ENCODE measurements around the gene FMNL2.
A peak's percentile ranks its signal among the peaks of the same experiment; 100 is the strongest.

Gene FMNL2

DNA sequence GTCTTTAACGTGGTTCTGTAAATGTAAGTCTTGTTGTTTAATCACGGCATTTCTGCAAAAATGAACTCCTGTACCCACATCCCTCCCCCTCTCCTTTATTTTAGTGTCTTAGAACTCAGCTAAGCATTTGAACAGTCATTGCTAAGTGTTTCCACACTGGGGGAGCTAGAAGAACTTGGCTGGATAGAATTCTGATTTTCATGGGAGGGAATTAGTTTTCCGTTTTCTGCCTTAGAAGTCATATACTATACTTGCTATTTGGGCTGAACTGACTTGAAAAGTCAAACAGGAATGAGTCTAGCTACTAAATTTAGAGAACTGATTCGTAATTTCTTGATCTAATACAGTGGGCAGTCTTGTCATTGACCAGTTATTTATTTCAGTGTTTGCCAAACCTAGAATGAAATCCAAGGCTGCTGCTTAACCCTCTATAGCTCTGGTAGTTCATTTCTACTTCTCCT, 61.1 kb downstream of the FMNL2 start:
- Mint-ChIP-seq H3K36me3 (ENCODE audit: low read depth) (no peaks in the 10 kb centered on the region), H3K27ac (no peak overlapping the region), H3K9me3 (no peaks in the 10 kb centered on the region), H3K27me3 (peaks cover 8% of the 10 kb centered on the region), H3K4me1 (no peaks in the 10 kb centered on the region), H3K4me3 (no peak overlapping the region)
- ATAC-seq (no peak), DNase-seq (no peak)

DNA sequence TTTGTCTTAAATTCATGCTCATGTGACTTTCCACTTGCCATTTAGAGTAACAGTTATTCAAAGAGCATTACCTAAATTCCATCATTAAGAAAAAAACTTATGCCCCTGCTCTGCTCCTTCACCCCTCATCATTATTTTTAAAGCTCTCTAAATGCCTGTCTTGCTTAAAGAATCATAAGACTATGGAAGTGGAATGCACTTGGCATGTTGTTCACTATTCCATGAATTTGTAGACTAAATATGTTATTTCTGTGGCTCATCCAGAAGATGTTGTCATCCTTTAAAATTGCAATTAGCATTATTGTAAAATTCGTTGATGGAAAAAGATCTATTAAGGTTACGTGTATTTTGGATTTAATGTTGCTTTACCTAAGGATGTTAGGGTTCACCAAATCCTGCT, 61.8 kb downstream of the FMNL2 start:
- DNase-seq (no peak), ATAC-seq (no peak)
- Mint-ChIP-seq H3K27ac (no peak overlapping the region), H3K9me3 (no peaks in the 10 kb centered on the region), H3K4me1 (no peaks in the 10 kb centered on the region), H3K4me3 (no peak overlapping the region), H3K36me3 (ENCODE audit: low read depth) (no peaks in the 10 kb centered on the region), H3K27me3 (peaks cover 8% of the 10 kb centered on the region)

DNA sequence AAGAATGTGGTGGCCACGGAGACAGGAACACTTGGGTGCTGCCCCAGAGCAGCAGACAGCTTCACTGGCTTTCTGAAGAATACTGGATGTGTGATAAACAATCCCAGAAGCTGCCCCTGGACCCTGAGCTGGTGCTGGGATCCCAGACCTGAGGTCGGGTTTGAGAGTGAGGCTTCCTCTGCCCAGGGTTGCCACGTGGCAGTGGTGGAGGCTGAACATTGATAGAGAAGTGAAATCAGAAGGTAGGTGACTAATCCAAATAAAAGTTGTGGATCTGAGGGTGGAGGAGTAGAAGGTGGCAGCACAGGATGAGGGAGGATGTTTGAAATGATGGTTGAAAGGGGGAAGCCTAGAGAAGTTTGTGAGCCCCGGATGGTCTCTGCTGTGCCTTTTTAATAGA, 64.0 kb downstream of the FMNL2 start:
- peaks cover 9% of the 10 kb centered on the region for H3K4me1 Mint-ChIP-seq
- H3K36me3 Mint-ChIP-seq (ENCODE audit: low read depth) = no peaks in the 10 kb centered on the region
- ATAC-seq (no peak), DNase-seq (no peak)
- no peaks in the 10 kb centered on the region for H3K9me3 Mint-ChIP-seq
- peaks cover 11% of the 10 kb centered on the region for H3K27me3 Mint-ChIP-seq
- H3K27ac Mint-ChIP-seq = no peak overlapping the region
- no peak overlapping the region for H3K4me3 Mint-ChIP-seq

DNA sequence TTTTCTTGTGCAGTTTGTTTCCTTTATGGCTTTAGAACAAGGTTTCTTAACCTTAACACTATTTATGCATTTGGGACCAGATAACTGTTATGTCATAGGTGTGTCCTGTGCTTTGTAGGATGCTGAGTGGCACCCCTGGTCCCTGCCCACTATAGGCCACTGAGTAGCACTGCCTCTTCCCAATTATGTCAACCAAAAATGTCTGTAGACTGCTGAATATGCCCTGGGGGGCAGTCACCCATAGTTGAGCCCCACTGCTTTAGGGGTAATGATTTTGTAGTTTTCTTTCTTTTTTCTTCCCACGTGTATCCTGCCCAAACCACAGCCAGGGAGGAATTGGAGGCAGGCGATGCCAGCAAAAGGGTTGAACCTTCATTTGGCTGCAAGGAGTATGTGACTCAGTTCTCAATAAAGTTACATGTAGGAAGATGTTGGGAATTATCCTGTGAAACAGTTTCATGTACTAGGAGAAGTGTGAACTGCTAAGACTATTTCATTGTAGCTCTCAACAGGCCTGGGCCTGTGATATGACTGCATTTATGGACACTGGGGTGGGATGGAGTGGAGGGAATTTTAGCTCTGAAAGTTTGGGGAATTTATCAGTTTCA, 65.7 kb downstream of the FMNL2 start:
- Mint-ChIP-seq H3K27ac (no peak overlapping the region), H3K9me3 (no peaks in the 10 kb centered on the region), H3K36me3 (ENCODE audit: low read depth) (no peaks in the 10 kb centered on the region), H3K27me3 (peaks cover 11% of the 10 kb centered on the region), H3K4me1 (peaks cover 9% of the 10 kb centered on the region), H3K4me3 (no peak overlapping the region)
- no peak for DNase-seq
- no peak for ATAC-seq

DNA sequence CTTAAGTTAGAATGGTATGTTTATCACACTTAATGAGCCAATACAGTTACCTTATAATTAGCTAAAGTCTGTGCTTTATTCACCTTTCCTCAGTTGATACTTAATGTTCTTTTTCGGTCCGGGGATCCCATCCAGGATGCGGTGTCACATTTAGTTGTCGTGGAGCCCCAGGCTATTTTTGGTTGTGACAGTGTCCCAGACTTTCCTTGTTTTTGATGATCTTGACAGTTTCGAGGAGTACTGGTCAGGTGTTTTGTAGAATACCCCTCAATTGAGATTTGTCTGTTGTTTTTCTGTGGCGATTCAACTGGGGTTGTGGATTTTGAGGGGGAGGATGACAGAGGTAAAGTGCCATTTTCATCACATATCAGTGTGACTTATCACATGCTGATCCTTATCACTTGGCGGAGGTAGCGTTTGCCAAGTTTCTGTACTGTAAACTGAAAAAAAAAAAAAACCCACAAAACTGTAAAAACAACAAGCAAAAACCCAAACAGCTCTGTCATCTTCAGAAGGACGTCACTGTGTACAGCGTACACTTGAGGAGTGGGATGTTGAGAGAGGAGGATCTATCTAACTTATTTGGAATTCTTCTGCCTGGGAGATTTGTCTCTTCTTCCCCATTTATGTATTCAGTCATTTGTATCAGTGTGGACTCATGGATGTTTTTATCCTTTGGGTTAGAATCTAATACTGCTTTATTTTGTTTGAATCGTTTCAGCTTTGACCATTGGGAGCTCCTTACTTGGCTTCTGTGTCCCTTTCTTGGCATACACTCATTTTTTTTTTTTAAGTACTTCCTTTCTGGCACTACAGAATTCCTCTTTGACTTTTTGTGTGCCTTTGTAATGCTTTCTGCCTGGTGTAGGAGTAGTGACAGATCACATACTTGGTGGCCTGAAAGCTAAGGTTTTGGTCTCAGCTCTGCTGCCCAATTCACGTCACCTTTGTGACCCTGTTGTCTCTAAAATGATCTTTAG, 68.1 kb downstream of the FMNL2 start:
- no peaks in the 10 kb centered on the region for H3K36me3 Mint-ChIP-seq (ENCODE audit: low read depth)
- H3K4me3 Mint-ChIP-seq = no peak overlapping the region
- H3K9me3 Mint-ChIP-seq = no peaks in the 10 kb centered on the region
- DNase-seq (no peak), ATAC-seq (no peak)
- H3K27ac Mint-ChIP-seq = no peak overlapping the region
- H3K4me1 Mint-ChIP-seq = peaks cover 28% of the 10 kb centered on the region
- H3K27me3 Mint-ChIP-seq = peaks cover 14% of the 10 kb centered on the region

DNA sequence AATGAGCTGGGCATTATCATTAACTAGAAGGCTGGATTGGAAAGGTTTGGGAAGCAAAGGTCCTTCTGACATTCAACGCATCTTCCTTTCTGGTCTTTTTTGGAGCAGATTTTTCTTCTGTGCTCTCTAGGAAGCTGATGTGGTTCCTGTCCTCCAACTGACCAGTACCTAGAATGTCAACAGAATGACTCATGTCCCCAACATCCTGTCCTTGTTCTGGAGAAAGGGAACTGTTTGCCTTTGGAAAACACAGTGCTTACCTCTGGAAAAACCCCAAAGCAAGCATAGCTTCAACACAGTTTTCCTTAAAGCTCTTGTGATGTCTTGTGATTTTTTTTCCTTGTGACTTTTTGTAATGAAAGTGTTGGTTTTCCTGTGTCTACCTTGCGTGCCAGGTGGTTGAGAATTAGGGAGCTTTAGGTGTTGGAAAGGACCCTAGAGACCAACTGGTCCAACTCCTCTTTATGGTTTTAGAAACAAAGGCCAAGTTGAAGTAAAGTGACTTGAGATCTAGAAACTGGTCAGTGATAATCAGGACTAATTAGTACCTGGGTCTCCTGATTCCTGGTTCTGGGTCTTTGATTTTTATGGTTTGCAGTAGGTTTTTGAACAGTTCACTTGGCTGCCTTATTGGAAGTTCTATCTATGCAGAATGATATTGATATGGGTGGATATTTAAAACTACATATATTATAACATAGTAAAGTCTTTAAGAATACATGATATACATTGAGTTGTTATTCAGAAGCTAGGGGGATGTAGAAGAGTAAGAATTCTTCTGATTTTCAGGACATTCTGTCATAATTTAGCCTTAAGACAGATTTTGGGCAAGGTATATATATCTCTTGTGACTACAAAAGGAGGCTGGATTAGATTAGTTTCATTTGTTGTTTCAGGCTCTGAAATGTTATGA, 70.5 kb downstream of the FMNL2 start:
- Mint-ChIP-seq H3K36me3 (ENCODE audit: low read depth) (no peaks in the 10 kb centered on the region), H3K4me3 (no peak overlapping the region), H3K27me3 (peaks cover 6% of the 10 kb centered on the region), H3K27ac (no peak overlapping the region), H3K9me3 (no peaks in the 10 kb centered on the region), H3K4me1 (peaks cover 28% of the 10 kb centered on the region)
- DNase-seq (no peak), ATAC-seq (no peak)

DNA sequence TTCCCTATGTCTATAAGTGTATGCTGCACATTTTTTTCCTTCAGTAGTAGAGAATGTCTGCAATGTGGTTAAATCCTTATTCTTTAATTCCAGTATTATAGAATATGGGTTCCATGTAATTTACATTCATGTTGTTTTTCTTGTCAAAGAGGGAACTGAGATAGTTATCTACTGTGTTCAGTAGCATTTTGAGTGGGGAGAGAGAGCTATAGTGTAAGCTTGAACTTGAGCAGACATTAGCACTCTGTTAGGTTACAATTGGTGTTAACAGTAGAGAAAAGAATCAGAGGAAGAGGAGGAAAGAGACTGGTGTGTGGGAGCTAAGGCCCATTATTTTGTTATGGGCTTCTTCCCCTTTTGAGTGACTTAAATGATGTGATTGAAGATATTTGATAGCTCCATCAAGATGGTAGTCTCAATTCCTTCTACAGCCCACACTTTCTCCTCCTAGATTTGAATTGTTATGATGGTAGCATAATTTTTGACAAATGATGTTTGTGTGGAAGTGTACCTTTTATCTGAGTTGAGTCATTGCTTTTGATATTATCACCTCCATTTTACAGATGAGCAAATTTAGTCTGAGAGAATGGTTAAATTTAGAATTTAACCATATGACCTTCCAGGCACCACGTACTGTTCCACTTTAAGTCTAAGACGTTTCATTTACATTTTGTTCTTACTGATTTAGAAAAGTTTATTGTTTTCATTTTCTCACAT, 71.3 kb downstream of the FMNL2 start:
- no peak for DNase-seq
- Mint-ChIP-seq H3K27me3 (peaks cover 6% of the 10 kb centered on the region), H3K27ac (peak overlapping the region; percentile 11), H3K9me3 (no peaks in the 10 kb centered on the region), H3K4me3 (no peak overlapping the region), H3K4me1 (peaks cover 28% of the 10 kb centered on the region), H3K36me3 (ENCODE audit: low read depth) (no peaks in the 10 kb centered on the region)
- ATAC-seq = peak; percentile 15

DNA sequence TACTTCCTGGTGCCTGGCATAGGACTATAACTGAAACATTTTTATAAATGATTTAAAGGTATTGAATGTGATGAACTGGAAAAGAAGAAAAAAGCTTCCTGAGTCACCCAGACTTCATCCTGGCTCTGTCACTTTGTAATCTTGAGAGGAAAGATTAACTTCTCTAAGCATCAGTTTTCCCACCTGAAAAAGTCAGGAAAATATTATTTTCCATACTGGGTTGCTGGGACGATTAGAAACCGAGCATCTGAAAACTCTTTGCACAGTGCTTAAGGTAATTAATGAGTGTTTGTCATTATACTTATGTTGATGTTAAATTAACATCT, 71.8 kb downstream of the FMNL2 start:
- H3K36me3 Mint-ChIP-seq (ENCODE audit: low read depth) = no peaks in the 10 kb centered on the region
- ATAC-seq (no peak), DNase-seq (no peak)
- H3K4me3 Mint-ChIP-seq = no peak overlapping the region
- peak overlapping the region; percentile 69 for H3K27ac Mint-ChIP-seq
- H3K4me1 Mint-ChIP-seq = peaks cover 28% of the 10 kb centered on the region
- no peaks in the 10 kb centered on the region for H3K9me3 Mint-ChIP-seq
- peaks cover 6% of the 10 kb centered on the region for H3K27me3 Mint-ChIP-seq

DNA sequence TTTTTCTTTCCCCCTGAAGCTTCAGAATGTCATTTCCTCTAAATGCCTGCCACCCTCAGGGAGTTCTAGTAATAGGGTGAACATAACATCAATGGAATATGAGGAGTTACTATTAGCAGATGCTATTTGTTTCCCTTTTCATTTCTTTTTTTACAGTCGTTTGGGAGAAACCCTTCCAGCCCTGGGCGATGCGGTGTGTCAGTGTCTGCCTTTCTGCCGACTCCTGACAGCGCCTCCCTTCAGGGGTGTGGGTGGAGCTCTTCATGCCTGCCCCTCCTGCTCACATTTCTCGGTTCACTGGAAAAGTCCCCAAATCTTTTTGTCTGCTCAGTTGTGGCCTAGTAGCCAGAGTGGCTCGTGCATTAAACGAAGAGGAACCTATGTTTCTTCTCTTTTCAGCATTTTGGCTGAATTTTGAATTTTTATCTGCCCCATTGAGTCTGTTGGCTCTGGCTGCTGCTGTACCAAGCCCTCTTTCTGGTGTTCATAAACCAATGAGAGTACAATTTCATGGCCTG, 72.3 kb downstream of the FMNL2 start:
- Mint-ChIP-seq H3K9me3 (no peaks in the 10 kb centered on the region), H3K4me1 (peaks cover 28% of the 10 kb centered on the region), H3K27me3 (peaks cover 6% of the 10 kb centered on the region), H3K36me3 (ENCODE audit: low read depth) (no peaks in the 10 kb centered on the region), H3K4me3 (peak overlapping the region; percentile 28), H3K27ac (peak overlapping the region; percentile 69)
- ATAC-seq (peak; percentile 67), DNase-seq (peak; percentile 10)

DNA sequence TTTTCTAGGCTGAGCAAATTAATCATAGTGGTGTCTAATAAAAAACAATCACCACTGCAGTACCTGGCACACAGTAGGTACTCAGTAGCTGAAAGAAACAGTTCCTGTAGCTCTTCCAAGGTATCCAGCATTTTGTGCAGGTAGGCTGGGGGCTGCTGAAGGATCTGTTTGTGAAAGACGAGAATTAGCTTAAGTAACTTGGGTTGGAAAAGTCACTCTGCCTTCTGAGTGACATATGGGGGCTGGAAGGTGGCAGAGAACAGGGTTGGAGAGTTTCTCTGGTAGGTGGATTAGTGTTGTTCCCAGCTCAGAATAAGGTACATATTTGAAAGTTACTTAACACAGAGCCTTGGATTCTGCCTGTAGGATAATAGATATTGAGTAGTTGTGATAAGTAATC, 72.8 kb downstream of the FMNL2 start:
- H3K27ac Mint-ChIP-seq = peak overlapping the region; percentile 69
- peaks cover 26% of the 10 kb centered on the region for H3K4me1 Mint-ChIP-seq
- no peak for DNase-seq
- ATAC-seq = no peak
- peaks cover 6% of the 10 kb centered on the region for H3K27me3 Mint-ChIP-seq
- no peaks in the 10 kb centered on the region for H3K9me3 Mint-ChIP-seq
- H3K4me3 Mint-ChIP-seq = peak overlapping the region; percentile 28
- no peaks in the 10 kb centered on the region for H3K36me3 Mint-ChIP-seq (ENCODE audit: low read depth)

DNA sequence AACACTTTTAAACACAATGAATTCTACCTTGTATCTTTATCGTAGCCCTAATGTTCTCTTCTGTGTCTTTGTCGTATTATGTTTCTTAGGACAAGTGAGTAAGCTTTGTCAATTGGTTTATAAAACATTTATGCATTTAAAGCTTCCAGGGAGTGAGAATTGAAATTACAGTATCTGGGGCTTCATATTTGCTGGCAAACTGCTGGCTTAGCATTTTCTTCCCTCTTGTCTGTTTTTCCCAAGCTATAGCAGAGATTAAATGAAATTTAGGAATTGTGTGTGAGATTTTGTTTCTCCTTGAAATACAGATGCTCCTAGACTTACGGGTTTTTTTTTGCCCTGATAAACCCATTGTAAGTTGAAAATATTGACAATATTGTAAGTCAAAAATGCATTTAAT, 73.3 kb downstream of the FMNL2 start:
- Mint-ChIP-seq H3K36me3 (ENCODE audit: low read depth) (no peaks in the 10 kb centered on the region), H3K27me3 (peaks cover 6% of the 10 kb centered on the region), H3K27ac (no peak overlapping the region), H3K4me3 (no peak overlapping the region), H3K9me3 (no peaks in the 10 kb centered on the region), H3K4me1 (peaks cover 22% of the 10 kb centered on the region)
- DNase-seq = no peak
- no peak for ATAC-seq

DNA sequence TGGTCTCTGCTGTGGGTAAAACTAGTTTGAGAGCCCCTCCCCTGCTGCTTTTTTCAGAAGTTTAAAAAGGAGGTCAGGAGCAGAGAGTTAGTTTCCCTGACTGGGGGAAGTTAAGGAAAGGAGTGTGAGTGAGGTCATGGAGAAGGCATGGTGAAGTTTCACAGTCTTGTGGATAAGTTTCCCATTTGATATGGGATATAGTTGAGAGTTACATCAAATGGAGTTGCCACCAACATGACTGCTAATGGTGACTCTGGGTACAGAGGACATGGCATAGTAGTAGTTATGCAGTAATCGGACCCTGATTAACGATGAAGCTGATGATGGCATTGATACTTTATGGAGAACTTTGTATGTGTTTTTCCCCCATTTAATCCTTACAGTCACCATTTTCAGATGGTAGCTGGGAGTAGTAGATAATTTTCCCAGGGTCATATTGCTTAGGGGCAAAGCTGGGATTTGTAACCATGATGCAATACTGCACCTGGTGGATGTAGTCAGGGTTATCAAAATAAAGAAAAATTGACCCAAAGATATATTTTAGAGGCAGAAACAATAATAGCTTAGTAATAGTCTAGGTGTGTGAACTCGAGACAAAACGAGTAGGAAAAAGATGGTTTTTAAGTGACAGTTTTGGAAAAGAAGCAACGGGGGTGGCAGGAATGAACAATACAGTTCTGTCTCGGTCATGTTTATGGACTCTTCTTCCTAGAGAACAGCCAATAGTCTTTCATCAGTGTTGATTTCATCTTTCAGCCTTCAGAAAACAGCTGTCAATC, 74.6 kb downstream of the FMNL2 start:
- Mint-ChIP-seq H3K4me1 (peaks cover 27% of the 10 kb centered on the region), H3K27me3 (peaks cover 9% of the 10 kb centered on the region), H3K4me3 (no peak overlapping the region), H3K9me3 (no peaks in the 10 kb centered on the region), H3K36me3 (ENCODE audit: low read depth) (no peaks in the 10 kb centered on the region), H3K27ac (no peak overlapping the region)
- DNase-seq (no peak), ATAC-seq (no peak)

DNA sequence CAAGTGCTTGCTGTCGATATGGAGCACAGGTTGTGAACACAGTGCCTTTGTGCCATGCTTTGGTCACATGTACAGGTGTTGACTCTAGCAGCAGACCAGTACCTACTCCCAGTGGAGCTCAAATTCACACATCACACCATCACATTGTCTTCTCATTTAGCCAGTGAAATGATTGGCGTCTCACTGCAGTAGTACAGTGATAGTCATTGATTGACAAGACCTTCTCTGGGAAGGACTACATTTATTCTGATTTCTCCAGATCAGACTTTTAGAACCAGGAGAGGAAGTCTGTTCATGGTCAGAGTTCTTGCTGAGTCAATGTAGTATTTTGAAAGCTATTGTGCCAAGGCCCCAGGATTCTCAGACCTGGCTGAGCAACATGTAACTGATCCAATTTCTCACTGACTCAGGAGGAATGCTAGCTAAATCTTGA, 75.2 kb downstream of the FMNL2 start:
- no peaks in the 10 kb centered on the region for H3K9me3 Mint-ChIP-seq
- H3K4me3 Mint-ChIP-seq = no peak overlapping the region
- peaks cover 9% of the 10 kb centered on the region for H3K27me3 Mint-ChIP-seq
- no peak overlapping the region for H3K27ac Mint-ChIP-seq
- peaks cover 33% of the 10 kb centered on the region for H3K4me1 Mint-ChIP-seq
- H3K36me3 Mint-ChIP-seq (ENCODE audit: low read depth) = no peaks in the 10 kb centered on the region
- ATAC-seq = no peak
- DNase-seq = no peak

Data from activated naive CD8-positive, alpha-beta T cell treated with anti-CD3 and anti-CD28 coated beads, Interleukin-2, amount 50 U/mL, for 24 hours (primary cell).